T-cell (primary cell): ENCODE measurements around the gene CCDC102B. TPM values are rescaled to one million over a fixed set of nuclear protein-coding genes. Genes with fewer than 3 reads are reported as not detected.

ENCODE experiments used
- ATAC-seq, 4 experiments: fragments of 200-7000 bp in 3 of 4; fragments of 150-1000 bp in 1 of 4; cut with Tn5 transposase; replicated peaks in 1 of 4; 1 replicate in 3 of 4; 2 replicates in 1 of 4; pipeline ENCODE4 v1.10.0; 2021; ENCODE audit warnings: moderate library complexity in 3 of 4, mild to moderate bottlenecking in 2 of 4, moderate number of reproducible peaks in 1 of 4
- CTCF ChIA-PET, 2 donors: fragments of 300-600 bp; sonication (Branson Sonifier 250); formaldehyde crosslinking; loops; one replicate each; lab custom pipeline; 2022; ENCODE audit warnings: antibody characterized with exemption in 2 of 2; lab: Charles Lee
- POLR2A ChIA-PET, 2 donors: fragments of 300-600 bp; sonication (Branson Sonifier 250); formaldehyde crosslinking; loops; one replicate each; lab custom pipeline; 2022; ENCODE audit warnings: antibody characterized with exemption in 2 of 2; lab: Charles Lee
- DNase-seq, 35 experiments: peaks; one replicate each; pipeline versions ENCODE4 v3.0.0 to v3.0.0-alpha.2; 2013 to 2023
- H3K27ac ChIP-seq: one replicate; pipeline ENCODE4 v1.5.1; 2013; ENCODE audit warnings: low read length
- H3K27me3 ChIP-seq, 2 experiments: replicated peaks in 1 of 2; 1 replicate in 1 of 2; 2 replicates in 1 of 2; pipeline versions ENCODE4 v1.6.1 to v1.7.0; 2013; ENCODE audit warnings: low read length in 1 of 2, mixed read lengths in 1 of 2; ENCODE audit not compliant: control insufficient read depth in 2 of 2, insufficient read depth in 2 of 2; ENCODE audit errors: extremely low read depth in 1 of 2
- H3K36me3 ChIP-seq, 2 donors: 1 replicate in 1 of 2; 2 replicates in 1 of 2; pipeline versions ENCODE4 v1.6.1 to v1.7.0; 2013; ENCODE audit warnings: low read length in 1 of 2; ENCODE audit not compliant: control insufficient read depth in 2 of 2, insufficient read depth in 1 of 2; ENCODE audit errors: extremely low read depth in 1 of 2
- H3K4me1 ChIP-seq, 2 experiments: 1 replicate in 1 of 2; 2 replicates in 1 of 2; pipeline versions ENCODE4 v1.6.1 to v1.7.0; 2013; ENCODE audit warnings: low read length in 2 of 2, mixed read lengths in 1 of 2; ENCODE audit not compliant: insufficient read depth in 2 of 2, control insufficient read depth in 1 of 2; ENCODE audit errors: extremely low read depth in 1 of 2
- H3K4me3 ChIP-seq, 2 donors: 1 replicate in 1 of 2; 2 replicates in 1 of 2; pipeline versions ENCODE4 v1.5.1 to v1.7.0; 2013; ENCODE audit warnings: mild to moderate bottlenecking in 2 of 2, low read length in 1 of 2, moderate library complexity in 1 of 2; ENCODE audit not compliant: control insufficient read depth in 1 of 2; ENCODE audit errors: extremely low read depth in 1 of 2
- H3K9me3 ChIP-seq: 2 replicates; pipeline ENCODE4 v1.7.0; 2013
- H3K27ac Mint-ChIP-seq, 2 donors: one replicate each; pipeline ENCODE4 v1.8.0; 2020 to 2021; ENCODE audit warnings: mild to moderate bottlenecking in 2 of 2, mixed read lengths in 2 of 2
- H3K27me3 Mint-ChIP-seq, 2 donors: one replicate each; pipeline ENCODE4 v1.8.0; 2021 to 2022; ENCODE audit warnings: mixed read lengths in 2 of 2
- H3K36me3 Mint-ChIP-seq: one replicate; pipeline ENCODE4 v1.8.0; 2021; ENCODE audit warnings: mixed read lengths
- H3K4me1 Mint-ChIP-seq, 3 donors: one replicate each; pipeline ENCODE4 v1.8.0; 2020 to 2022; ENCODE audit warnings: mixed read lengths in 3 of 3, mild to moderate bottlenecking in 1 of 3
- H3K4me3 Mint-ChIP-seq, 3 donors: one replicate each; pipeline ENCODE4 v1.8.0; 2020 to 2022; ENCODE audit warnings: mild to moderate bottlenecking in 3 of 3, mixed read lengths in 3 of 3, moderate library complexity in 3 of 3
- H3K9me3 Mint-ChIP-seq, 3 donors: one replicate each; pipeline ENCODE4 v1.8.0; 2020 to 2022; ENCODE audit warnings: mixed read lengths in 3 of 3
- WGBS: methylation state at CpG from one replicate; pipeline ENCODE4 v1.1.5; 2013; ENCODE audit warnings: missing lambda C conversion rate; ENCODE audit not compliant: insufficient coverage; 5-methylcytosine and 5-hydroxymethylcytosine counted together
- total RNA-seq, 35 experiments: library from RNA in 6 of 35; stranded (reverse) in 6 of 35; fragments of 120-200 nt in 1 of 35; gene quantifications; one replicate each; pipeline versions ENCODE4 v1.2.1 to v1.2.4 and lab custom pipeline; 2013 to 2026

CCDC102B gene
- total RNA-seq, 5 donors from 2014 or later (not counting 1 experiment from before 2014, with no cell fraction given) = 4.4 to 7.0 (median 6.1) TPM

GRCh38 chr18:68984342-68984741 lies 186.5 kb downstream of the CCDC102B start:
- ATAC-seq (no peak), DNase-seq (no peak)
- Histone ChIP-seq H3K4me3 (no peak overlapping the region), H3K36me3 (no peaks in the 10 kb centered on the region), H3K4me1 (no peaks in the 10 kb centered on the region), H3K27ac (no peak overlapping the region), H3K27me3 (no peaks in the 10 kb centered on the region), H3K9me3 (no peaks in the 10 kb centered on the region)
- no peaks in the 10 kb centered on the region for H3K36me3 Mint-ChIP-seq
- H3K4me1 Mint-ChIP-seq = no peaks in the 10 kb centered on the region
- no CpG with 5 or more reads among the region's 2 CpGs for WGBS
- peaks cover 0 to 6% (median 4%) of the 10 kb centered on the region in 3 donors for H3K9me3 Mint-ChIP-seq
- no peak overlapping the region for H3K27ac Mint-ChIP-seq
- no peak overlapping the region for H3K4me3 Mint-ChIP-seq
- ChIA-PET CTCF (interaction anchor here in 1 of 2 donors (0.6 kb wide), 1 partner anchor 645 kb away, joined by 3 read pairs; no protein-coding TSS in a partner anchor), POLR2A (interaction anchor here in 1 of 2 donors (0.6 kb wide), 1 partner anchor 40 kb away, joined by 3 read pairs; no protein-coding TSS in a partner anchor)
- no peaks in the 10 kb centered on the region for H3K27me3 Mint-ChIP-seq

- no CpG with 5 or more reads among the region's 2 CpGs for WGBS
- no peak overlapping the region for H3K27ac Mint-ChIP-seq
- DNase-seq = no peak
These were observed 187.4 kb downstream of the CCDC102B start for GRCh38 chr18:68985172-68985820.

DNA sequence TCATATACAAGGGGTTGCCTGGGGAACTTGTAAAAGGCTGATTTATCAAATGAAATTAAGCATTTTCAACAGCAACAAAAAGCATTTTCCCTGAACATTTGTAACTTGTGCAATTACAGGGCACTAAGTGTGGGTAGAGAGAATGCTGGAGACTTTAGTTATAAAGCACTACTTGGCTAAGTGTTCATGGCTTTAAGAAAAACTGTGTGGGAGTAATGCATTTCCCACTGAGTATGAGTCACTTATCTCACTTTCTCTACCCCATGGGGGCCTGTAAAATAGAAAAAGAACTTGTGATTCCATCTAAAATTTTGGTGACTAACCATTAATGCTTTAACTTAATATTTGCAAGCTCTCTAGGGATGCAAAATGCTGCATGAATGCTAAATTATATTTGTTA lies 193.4 kb downstream of the CCDC102B start:
- no peak overlapping the region for H3K4me3 ChIP-seq
- no peak overlapping the region for H3K27ac ChIP-seq
- no peaks in the 10 kb centered on the region for H3K9me3 ChIP-seq
- no peaks in the 10 kb centered on the region for H3K4me1 ChIP-seq
- no peaks in the 10 kb centered on the region for H3K4me1 Mint-ChIP-seq
- no peak for ATAC-seq
- no peaks in the 10 kb centered on the region for H3K27me3 ChIP-seq
- no peak for DNase-seq
- no peaks in the 10 kb centered on the region for H3K36me3 ChIP-seq
- H3K9me3 Mint-ChIP-seq = peaks cover 0 to 4% (median 0%) of the 10 kb centered on the region in 3 donors
- H3K4me3 Mint-ChIP-seq = no peak overlapping the region
- no peak overlapping the region for H3K27ac Mint-ChIP-seq
- POLR2A ChIA-PET = interaction anchor here in 1 of 2 donors (0.6 kb wide), 1 partner anchor 24 kb away, joined by 3 read pairs; no protein-coding TSS in a partner anchor
- H3K36me3 Mint-ChIP-seq = no peaks in the 10 kb centered on the region
- CTCF ChIA-PET = no interaction called here
- H3K27me3 Mint-ChIP-seq = peaks cover 0 to 2% of the 10 kb centered on the region in 2 donors

More at GRCh38 chr18:68985172-68985820, 187.4 kb downstream of the CCDC102B start:
- Mint-ChIP-seq H3K9me3 (peaks cover 0 to 6% (median 4%) of the 10 kb centered on the region in 3 donors), H3K4me1 (no peaks in the 10 kb centered on the region), H3K27me3 (no peaks in the 10 kb centered on the region), H3K4me3 (no peak overlapping the region), H3K36me3 (no peaks in the 10 kb centered on the region)
- ChIA-PET CTCF (no interaction called here), POLR2A (no interaction called here)
- no peaks in the 10 kb centered on the region for H3K27me3 ChIP-seq
- no peaks in the 10 kb centered on the region for H3K9me3 ChIP-seq
- ATAC-seq = no peak
- H3K27ac ChIP-seq = no peak overlapping the region
- no peaks in the 10 kb centered on the region for H3K36me3 ChIP-seq
- H3K4me1 ChIP-seq = no peaks in the 10 kb centered on the region
- no peak overlapping the region for H3K4me3 ChIP-seq

DNA sequence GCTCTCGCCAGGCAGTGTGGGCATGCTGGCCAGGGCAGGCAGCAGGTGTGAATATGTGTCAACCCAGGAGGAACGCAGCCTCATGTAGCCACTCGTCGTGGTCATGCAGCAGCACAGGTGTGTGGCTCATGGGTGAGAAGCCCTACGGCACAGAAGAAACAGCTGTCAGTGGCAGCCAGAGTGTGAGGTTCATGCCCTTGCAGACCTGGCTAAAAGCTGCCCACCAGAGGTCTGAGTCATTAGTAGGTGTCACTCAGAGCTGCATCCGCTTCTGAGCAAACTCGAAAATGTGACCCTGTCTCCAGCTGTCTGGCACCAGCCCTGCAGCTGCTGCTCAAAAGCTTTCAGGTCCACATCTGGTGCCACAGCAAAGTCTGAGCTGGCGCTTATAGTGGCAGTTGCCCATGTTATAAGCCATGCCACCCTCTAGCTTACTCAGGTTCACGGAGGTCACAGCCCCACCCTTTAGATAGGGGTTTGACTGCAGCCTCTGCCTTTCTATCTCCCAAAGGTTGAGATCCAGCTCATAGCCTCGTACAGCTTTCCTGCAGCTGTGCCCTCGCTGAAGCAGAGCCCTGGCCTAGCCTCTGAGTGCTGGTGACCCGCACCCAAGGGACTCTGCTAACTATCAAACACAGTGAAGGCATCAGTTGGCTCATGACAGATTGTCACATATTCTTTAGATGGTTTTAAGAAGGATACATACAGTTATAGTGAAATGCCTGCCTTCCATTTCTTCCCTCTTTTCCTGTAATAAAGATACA lies 195.0 kb downstream of the CCDC102B start:
- DNase-seq (no peak), ATAC-seq (no peak)
- no peaks in the 10 kb centered on the region for H3K4me1 Mint-ChIP-seq
- H3K36me3 Mint-ChIP-seq = no peaks in the 10 kb centered on the region
- peaks cover 0 to 2% of the 10 kb centered on the region in 2 donors for H3K27me3 Mint-ChIP-seq
- Histone ChIP-seq H3K4me1 (no peaks in the 10 kb centered on the region), H3K9me3 (no peaks in the 10 kb centered on the region), H3K36me3 (no peaks in the 10 kb centered on the region), H3K27ac (no peak overlapping the region), H3K27me3 (no peaks in the 10 kb centered on the region), H3K4me3 (no peak overlapping the region)
- H3K4me3 Mint-ChIP-seq = no peak overlapping the region
- no peaks in the 10 kb centered on the region for H3K9me3 Mint-ChIP-seq
- 67% methylated on average over 9 of the region's 12 CpGs for WGBS
- ChIA-PET CTCF (no interaction called here), POLR2A (interaction anchor here in 1 of 2 donors (0.5 kb wide), 1 partner anchor 79 kb away, joined by 3 read pairs; no protein-coding TSS in a partner anchor)
- no peak overlapping the region for H3K27ac Mint-ChIP-seq

- no peak overlapping the region for H3K4me3 ChIP-seq
- no peaks in the 10 kb centered on the region for H3K4me1 Mint-ChIP-seq
- H3K9me3 Mint-ChIP-seq = no peaks in the 10 kb centered on the region
- WGBS = 74% methylated on average over 3 of the region's 4 CpGs
- H3K27ac Mint-ChIP-seq = no peak overlapping the region
- ATAC-seq (no peak), DNase-seq (no peak)
- H3K36me3 Mint-ChIP-seq = no peaks in the 10 kb centered on the region
- no peak overlapping the region for H3K27ac ChIP-seq
- H3K4me1 ChIP-seq = no peaks in the 10 kb centered on the region
- H3K36me3 ChIP-seq = no peaks in the 10 kb centered on the region
- CTCF ChIA-PET = no interaction called here
- H3K9me3 ChIP-seq = no peaks in the 10 kb centered on the region
- POLR2A ChIA-PET = no interaction called here
- peaks cover 0 to 2% of the 10 kb centered on the region in 2 donors for H3K27me3 Mint-ChIP-seq
- no peak overlapping the region for H3K4me3 Mint-ChIP-seq
- H3K27me3 ChIP-seq = no peaks in the 10 kb centered on the region
These were observed 197.8 kb downstream of the CCDC102B start for GRCh38 chr18:68995675-68996074.

DNA sequence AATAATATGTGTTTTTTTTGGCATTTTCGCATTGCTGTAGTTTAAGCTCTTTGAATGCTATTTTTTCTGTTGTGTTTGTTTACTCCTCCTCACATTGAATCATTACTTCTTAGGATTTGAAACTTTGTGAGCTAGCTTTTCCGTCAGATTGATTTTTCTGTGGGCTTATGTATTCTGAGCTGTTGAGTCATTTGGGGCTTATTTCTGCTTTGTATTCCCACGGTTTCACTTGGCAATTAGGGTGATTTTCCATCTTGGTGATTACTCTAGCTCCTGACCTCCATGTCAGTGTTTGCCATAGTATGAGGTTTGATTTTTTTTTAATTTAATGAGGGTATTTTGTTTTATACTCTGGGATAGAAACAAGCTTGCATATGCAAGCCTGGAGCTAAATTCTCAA lies 200.0 kb downstream of the CCDC102B start:
- WGBS = no CpG with 5 or more reads among the region's 3 CpGs
- no peak overlapping the region for H3K27ac Mint-ChIP-seq
- H3K4me1 Mint-ChIP-seq = no peaks in the 10 kb centered on the region
- ATAC-seq (no peak), DNase-seq (no peak)
- Histone ChIP-seq H3K9me3 (no peaks in the 10 kb centered on the region), H3K27ac (no peak overlapping the region), H3K36me3 (no peaks in the 10 kb centered on the region), H3K4me1 (no peaks in the 10 kb centered on the region), H3K4me3 (no peak overlapping the region), H3K27me3 (no peaks in the 10 kb centered on the region)
- ChIA-PET POLR2A (no interaction called here), CTCF (interaction anchor here in 1 of 2 donors (0.8 kb wide), 1 partner anchor 29 kb away, joined by 3 read pairs; no protein-coding TSS in a partner anchor)
- no peak overlapping the region for H3K4me3 Mint-ChIP-seq
- H3K27me3 Mint-ChIP-seq = peaks cover 0 to 2% of the 10 kb centered on the region in 2 donors
- H3K36me3 Mint-ChIP-seq = no peaks in the 10 kb centered on the region
- H3K9me3 Mint-ChIP-seq = no peaks in the 10 kb centered on the region
